Prostate gland (tissue), 2 donors: Measurements from ENCODE around the gene CARNS1.

ENCODE experiments used
- POLR2AphosphoS5 ChIP-seq: sonication (generic); formaldehyde crosslinking; IDR thresholded peaks from one replicate; pipeline ENCODE4 v1.6.1; 2017; ENCODE audit warnings: antibody characterized with exemption
- TF ChIP-seq, protein P1 (sequence below), 4 experiments: fragments of 200-600 bp in 2 of 4; fragments of 450-650 bp in 2 of 4; sonication (generic) in 2 of 4; IDR thresholded peaks; 1 replicate in 3 of 4; 2 replicates in 1 of 4; pipeline ENCODE4 v1.5.1; 2016 to 2019; ENCODE audit warnings: antibody characterized with exemption in 4 of 4, mild to moderate bottlenecking in 2 of 4, moderate library complexity in 2 of 4

DNA sequence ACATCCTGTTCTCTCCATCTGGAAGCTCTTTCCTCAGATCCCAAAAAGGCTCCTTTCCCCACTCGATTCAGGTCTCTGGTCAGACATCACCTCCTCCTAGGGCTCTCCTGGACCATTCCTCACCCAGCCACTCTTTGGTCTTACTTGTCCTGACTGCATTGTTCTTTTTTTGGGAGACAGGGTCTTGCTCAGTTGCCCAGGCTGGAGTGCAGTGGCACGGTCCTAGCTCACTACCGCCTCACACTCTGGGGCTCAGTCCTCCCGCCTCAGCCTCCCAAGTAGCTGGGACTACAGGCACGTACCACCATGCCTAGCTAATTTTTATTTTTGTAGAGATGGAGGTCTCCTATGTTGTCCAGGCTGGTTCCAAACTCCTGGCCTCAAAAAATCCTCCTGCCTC, 30.0 kb downstream of the CARNS1 start:
- TF ChIP-seq, protein P1, sequence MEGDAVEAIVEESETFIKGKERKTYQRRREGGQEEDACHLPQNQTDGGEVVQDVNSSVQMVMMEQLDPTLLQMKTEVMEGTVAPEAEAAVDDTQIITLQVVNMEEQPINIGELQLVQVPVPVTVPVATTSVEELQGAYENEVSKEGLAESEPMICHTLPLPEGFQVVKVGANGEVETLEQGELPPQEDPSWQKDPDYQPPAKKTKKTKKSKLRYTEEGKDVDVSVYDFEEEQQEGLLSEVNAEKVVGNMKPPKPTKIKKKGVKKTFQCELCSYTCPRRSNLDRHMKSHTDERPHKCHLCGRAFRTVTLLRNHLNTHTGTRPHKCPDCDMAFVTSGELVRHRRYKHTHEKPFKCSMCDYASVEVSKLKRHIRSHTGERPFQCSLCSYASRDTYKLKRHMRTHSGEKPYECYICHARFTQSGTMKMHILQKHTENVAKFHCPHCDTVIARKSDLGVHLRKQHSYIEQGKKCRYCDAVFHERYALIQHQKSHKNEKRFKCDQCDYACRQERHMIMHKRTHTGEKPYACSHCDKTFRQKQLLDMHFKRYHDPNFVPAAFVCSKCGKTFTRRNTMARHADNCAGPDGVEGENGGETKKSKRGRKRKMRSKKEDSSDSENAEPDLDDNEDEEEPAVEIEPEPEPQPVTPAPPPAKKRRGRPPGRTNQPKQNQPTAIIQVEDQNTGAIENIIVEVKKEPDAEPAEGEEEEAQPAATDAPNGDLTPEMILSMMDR (IDR thresholded peaks at IDR 0.05): no peak
- TF ChIP-seq POLR2AphosphoS5: no peak
